ENCODE data around the gene COA3. TPM values are rescaled to one million over a fixed set of nuclear protein-coding genes. Genes with fewer than 3 reads are reported as not detected.

COA3 gene
- total and polyA plus RNA-seq, 2 experiments from 2014 or later: 81.2 to 138 TPM

DNA sequence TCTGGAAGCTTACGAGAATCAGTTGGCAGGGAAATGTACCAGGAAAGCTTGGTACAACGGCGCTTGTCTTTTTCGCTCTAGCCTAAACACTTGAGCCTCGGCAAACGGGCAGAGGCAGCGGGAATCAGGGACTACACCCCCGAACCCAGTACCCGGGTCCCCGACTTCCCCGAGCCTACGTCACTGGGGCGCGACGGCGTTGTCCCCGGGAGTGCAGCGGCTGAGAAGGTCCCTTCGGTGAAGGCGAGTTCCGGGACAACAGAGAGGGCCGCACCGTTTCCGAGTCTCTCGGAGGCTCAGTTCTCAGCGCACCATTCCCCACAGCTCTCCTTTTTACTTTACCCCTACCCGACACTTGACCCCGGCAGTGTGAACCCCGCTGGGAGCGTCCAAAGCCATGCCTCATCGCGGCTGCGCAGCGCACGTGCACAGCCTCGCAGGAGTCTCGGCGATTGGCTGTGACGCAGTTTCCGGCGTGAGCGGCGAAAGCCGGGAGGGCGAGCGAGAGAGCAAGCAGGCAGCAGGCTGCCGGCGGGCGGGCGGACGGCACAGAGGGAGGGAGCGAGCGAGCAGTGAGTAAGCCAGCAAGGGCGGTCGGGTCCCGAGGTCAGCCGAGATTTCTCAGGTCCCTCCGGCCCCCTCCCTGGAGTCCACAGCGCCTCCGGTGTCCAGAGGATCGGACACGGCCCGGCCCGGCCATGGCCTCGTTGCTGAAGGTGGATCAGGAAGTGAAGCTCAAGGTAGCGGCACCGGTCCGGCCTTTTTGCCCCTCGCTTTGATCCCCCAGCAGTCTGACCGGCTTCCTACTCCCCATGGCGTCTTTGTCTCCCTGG is 34.6 kb upstream of the COA3 start, which contains the start of gene PSME3:
PSME3 (plus strand) TSS at position 464 of the 833 bp plus-strand sequence; CDS start at position 699, 235 bp downstream.
- TF ChIP-seq, protein P1, sequence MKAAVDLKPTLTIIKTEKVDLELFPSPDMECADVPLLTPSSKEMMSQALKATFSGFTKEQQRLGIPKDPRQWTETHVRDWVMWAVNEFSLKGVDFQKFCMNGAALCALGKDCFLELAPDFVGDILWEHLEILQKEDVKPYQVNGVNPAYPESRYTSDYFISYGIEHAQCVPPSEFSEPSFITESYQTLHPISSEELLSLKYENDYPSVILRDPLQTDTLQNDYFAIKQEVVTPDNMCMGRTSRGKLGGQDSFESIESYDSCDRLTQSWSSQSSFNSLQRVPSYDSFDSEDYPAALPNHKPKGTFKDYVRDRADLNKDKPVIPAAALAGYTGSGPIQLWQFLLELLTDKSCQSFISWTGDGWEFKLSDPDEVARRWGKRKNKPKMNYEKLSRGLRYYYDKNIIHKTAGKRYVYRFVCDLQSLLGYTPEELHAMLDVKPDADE (IDR thresholded peaks at IDR 0.05): peak; percentile 67; the same call in 1 of the 2 replicates
- TF ChIP-seq JUNB (IDR thresholded peaks at IDR 0.05; ENCODE audit: unreplicated experiment) (no peak), POLR2AphosphoS5 (IDR thresholded peaks at IDR 0.05; ENCODE audit: low read depth) (peak; percentile 98), STAT1 (IDR thresholded peaks at IDR 0.05; ENCODE audit: unreplicated experiment) (no peak), CREB1 (CRISPR knock-in tag; IDR thresholded peaks at IDR 0.05; ENCODE audit: low read depth) (peak; percentile 97)
- TF ChIP-seq, protein P2, sequence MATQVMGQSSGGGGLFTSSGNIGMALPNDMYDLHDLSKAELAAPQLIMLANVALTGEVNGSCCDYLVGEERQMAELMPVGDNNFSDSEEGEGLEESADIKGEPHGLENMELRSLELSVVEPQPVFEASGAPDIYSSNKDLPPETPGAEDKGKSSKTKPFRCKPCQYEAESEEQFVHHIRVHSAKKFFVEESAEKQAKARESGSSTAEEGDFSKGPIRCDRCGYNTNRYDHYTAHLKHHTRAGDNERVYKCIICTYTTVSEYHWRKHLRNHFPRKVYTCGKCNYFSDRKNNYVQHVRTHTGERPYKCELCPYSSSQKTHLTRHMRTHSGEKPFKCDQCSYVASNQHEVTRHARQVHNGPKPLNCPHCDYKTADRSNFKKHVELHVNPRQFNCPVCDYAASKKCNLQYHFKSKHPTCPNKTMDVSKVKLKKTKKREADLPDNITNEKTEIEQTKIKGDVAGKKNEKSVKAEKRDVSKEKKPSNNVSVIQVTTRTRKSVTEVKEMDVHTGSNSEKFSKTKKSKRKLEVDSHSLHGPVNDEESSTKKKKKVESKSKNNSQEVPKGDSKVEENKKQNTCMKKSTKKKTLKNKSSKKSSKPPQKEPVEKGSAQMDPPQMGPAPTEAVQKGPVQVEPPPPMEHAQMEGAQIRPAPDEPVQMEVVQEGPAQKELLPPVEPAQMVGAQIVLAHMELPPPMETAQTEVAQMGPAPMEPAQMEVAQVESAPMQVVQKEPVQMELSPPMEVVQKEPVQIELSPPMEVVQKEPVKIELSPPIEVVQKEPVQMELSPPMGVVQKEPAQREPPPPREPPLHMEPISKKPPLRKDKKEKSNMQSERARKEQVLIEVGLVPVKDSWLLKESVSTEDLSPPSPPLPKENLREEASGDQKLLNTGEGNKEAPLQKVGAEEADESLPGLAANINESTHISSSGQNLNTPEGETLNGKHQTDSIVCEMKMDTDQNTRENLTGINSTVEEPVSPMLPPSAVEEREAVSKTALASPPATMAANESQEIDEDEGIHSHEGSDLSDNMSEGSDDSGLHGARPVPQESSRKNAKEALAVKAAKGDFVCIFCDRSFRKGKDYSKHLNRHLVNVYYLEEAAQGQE (IDR thresholded peaks at IDR 0.05; ENCODE audit: unreplicated experiment): peak; percentile 26
- TF ChIP-seq, protein P3, sequence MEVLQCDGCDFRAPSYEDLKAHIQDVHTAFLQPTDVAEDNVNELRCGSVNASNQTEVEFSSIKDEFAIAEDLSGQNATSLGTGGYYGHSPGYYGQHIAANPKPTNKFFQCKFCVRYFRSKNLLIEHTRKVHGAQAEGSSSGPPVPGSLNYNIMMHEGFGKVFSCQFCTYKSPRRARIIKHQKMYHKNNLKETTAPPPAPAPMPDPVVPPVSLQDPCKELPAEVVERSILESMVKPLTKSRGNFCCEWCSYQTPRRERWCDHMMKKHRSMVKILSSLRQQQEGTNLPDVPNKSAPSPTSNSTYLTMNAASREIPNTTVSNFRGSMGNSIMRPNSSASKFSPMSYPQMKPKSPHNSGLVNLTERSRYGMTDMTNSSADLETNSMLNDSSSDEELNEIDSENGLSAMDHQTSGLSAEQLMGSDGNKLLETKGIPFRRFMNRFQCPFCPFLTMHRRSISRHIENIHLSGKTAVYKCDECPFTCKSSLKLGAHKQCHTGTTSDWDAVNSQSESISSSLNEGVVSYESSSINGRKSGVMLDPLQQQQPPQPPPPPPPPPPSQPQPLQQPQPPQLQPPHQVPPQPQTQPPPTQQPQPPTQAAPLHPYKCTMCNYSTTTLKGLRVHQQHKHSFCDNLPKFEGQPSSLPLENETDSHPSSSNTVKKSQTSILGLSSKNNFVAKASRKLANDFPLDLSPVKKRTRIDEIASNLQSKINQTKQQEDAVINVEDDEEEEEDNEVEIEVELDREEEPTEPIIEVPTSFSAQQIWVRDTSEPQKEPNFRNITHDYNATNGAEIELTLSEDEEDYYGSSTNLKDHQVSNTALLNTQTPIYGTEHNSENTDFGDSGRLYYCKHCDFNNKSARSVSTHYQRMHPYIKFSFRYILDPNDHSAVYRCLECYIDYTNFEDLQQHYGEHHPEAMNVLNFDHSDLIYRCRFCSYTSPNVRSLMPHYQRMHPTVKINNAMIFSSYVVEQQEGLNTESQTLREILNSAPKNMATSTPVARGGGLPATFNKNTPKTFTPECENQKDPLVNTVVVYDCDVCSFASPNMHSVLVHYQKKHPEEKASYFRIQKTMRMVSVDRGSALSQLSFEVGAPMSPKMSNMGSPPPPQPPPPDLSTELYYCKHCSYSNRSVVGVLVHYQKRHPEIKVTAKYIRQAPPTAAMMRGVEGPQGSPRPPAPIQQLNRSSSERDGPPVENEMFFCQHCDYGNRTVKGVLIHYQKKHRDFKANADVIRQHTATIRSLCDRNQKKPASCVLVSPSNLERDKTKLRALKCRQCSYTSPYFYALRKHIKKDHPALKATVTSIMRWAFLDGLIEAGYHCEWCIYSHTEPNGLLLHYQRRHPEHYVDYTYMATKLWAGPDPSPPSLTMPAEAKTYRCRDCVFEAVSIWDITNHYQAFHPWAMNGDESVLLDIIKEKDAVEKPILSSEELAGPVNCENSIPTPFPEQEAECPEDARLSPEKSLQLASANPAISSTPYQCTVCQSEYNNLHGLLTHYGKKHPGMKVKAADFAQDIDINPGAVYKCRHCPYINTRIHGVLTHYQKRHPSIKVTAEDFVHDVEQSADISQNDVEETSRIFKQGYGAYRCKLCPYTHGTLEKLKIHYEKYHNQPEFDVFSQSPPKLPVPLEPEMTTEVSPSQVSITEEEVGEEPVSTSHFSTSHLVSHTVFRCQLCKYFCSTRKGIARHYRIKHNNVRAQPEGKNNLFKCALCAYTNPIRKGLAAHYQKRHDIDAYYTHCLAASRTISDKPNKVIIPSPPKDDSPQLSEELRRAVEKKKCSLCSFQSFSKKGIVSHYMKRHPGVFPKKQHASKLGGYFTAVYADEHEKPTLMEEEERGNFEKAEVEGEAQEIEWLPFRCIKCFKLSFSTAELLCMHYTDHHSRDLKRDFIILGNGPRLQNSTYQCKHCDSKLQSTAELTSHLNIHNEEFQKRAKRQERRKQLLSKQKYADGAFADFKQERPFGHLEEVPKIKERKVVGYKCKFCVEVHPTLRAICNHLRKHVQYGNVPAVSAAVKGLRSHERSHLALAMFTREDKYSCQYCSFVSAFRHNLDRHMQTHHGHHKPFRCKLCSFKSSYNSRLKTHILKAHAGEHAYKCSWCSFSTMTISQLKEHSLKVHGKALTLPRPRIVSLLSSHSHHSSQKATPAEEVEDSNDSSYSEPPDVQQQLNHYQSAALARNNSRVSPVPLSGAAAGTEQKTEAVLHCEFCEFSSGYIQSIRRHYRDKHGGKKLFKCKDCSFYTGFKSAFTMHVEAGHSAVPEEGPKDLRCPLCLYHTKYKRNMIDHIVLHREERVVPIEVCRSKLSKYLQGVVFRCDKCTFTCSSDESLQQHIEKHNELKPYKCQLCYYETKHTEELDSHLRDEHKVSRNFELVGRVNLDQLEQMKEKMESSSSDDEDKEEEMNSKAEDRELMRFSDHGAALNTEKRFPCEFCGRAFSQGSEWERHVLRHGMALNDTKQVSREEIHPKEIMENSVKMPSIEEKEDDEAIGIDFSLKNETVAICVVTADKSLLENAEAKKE (CRISPR knock-in tag; IDR thresholded peaks at IDR 0.05): no peak
- H3K36me3 ChIP-seq (ENCODE audit: insufficient read depth): peaks cover 29% of the 10 kb centered on the region
- peak within 1 kb of the TSS; percentile 53 for H2AFZ ChIP-seq
- H3K4me3 ChIP-seq: peak within 1 kb of the TSS; percentile 99
- no peaks in the 10 kb centered on the region for H3K9me2 ChIP-seq (ENCODE audit: insufficient read depth)
- peak within 1 kb of the TSS; percentile 95 for H3K27ac ChIP-seq (ENCODE audit: low read depth)
- Mint-ChIP-seq H3K4me1 (peaks cover 16% of the 10 kb centered on the region), H3K9me3 (no peaks in the 10 kb centered on the region), H3K4me3 (peak within 1 kb of the TSS; percentile 95), H3K36me3 (ENCODE audit: low read depth) (peaks cover 39% of the 10 kb centered on the region), H3K27me3 (ENCODE audit: insufficient read depth, low read depth, poor library complexity) (peaks cover 10% of the 10 kb centered on the region), H3K27ac (peak within 1 kb of the TSS; percentile 100)
- no peaks in the 10 kb centered on the region for H3K27me3 ChIP-seq (ENCODE audit: insufficient read depth)
- no peaks in the 10 kb centered on the region; the same call in 1 of the 2 replicates for H3F3A ChIP-seq (replicated peaks; ENCODE audit: low read depth)
- H4K20me1 ChIP-seq (replicated peaks; ENCODE audit: insufficient read depth): peaks cover 8% of the 10 kb centered on the region; the same call in 1 of the 2 replicates
- ATAC-seq: peak; percentile 93
- peak within 1 kb of the TSS; percentile 100 for H3K4me2 ChIP-seq
- DNase-seq (ENCODE audit: low spot score): peak; percentile 95
- peaks cover 5% of the 10 kb centered on the region; the same call in 1 of the 2 replicates for H3K4me1 ChIP-seq (ENCODE audit: insufficient read depth)
- peaks cover 30% of the 10 kb centered on the region for H3K79me2 ChIP-seq (replicated peaks; ENCODE audit: insufficient read depth)

Data from GM23338 (cell line).